ENCODE results near the gene TPCN1.
"Not testable (repeated sequence)": the region's sequence is repeated elsewhere in the genome, so short reads cannot be mapped to it uniquely, and the experiment has no call there.

The TPCN1 gene

GRCh38 chr12:113196990-113197389, 24.3 kb upstream of the TPCN1 start:
- DNase-seq (ENCODE audit: low read depth in 2 of 2) = no peak

- no peak for DNase-seq (ENCODE audit: low read depth in 2 of 2)
Observed at GRCh38 chr12:113197518-113198077, 23.7 kb upstream of the TPCN1 start.

- no peak for DNase-seq (ENCODE audit: low read depth in 2 of 2)
Observed at GRCh38 chr12:113198296-113198695, 23.0 kb upstream of the TPCN1 start.

GRCh38 chr12:113200021-113200797, 21.1 kb upstream of the TPCN1 start:
- DNase-seq (ENCODE audit: low read depth in 2 of 2) = no peak

GRCh38 chr12:113201187-113202177, 19.8 kb upstream of the TPCN1 start:
- DNase-seq (ENCODE audit: low read depth in 2 of 2) = no peak

- no peak for DNase-seq (ENCODE audit: low read depth in 2 of 2)
Observed at GRCh38 chr12:113202300-113203075, 18.8 kb upstream of the TPCN1 start.

- no peak for DNase-seq (ENCODE audit: low read depth in 2 of 2)
Observed at GRCh38 chr12:113203852-113204760, 17.2 kb upstream of the TPCN1 start.

DNA sequence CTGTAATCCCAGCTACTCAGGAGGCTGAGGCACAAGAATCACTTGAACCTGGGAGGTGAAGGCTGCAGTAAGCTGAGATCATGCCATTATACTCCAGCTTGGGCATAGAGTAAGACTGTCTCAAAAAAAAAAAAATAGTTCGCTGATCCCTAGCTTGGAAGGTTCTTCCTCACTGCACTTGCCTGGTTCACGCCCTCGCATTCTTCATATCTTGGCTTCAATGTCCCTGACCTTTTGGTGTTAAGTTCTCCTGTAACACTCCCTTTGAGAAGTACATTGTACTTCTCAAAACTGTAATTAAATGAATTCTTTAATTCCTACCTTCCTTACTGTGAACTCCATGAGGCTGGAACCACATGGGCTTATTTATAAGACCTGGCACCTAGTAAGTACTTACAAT, 16.5 kb upstream of the TPCN1 start:
- no peak for DNase-seq (ENCODE audit: low read depth in 2 of 2)

DNA sequence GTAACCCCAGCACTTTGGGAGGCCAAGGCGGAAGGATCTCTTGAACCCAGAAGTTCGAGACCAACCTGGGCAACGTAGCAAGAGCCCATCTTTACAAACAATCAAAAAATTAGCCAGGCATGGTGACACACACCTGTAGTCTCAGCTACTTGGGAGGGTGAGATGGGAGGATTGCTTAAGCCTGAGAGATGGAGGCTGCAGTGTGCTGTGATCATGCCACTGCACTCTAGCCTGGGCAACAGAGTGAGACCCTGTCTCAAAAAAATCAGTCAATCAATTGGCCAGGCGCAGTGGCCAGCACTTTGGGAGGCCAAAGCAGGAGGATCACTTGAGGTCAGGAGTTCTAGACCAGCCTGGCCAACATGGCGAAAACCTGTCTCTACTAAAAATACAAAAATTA, 14.5 kb upstream of the TPCN1 start:
- DNase-seq (ENCODE audit: low read depth in 2 of 2) = not testable (repeated sequence)

GRCh38 chr12:113207613-113208040, 13.6 kb upstream of the TPCN1 start:
- no peak for DNase-seq (ENCODE audit: low read depth in 2 of 2)

DNA sequence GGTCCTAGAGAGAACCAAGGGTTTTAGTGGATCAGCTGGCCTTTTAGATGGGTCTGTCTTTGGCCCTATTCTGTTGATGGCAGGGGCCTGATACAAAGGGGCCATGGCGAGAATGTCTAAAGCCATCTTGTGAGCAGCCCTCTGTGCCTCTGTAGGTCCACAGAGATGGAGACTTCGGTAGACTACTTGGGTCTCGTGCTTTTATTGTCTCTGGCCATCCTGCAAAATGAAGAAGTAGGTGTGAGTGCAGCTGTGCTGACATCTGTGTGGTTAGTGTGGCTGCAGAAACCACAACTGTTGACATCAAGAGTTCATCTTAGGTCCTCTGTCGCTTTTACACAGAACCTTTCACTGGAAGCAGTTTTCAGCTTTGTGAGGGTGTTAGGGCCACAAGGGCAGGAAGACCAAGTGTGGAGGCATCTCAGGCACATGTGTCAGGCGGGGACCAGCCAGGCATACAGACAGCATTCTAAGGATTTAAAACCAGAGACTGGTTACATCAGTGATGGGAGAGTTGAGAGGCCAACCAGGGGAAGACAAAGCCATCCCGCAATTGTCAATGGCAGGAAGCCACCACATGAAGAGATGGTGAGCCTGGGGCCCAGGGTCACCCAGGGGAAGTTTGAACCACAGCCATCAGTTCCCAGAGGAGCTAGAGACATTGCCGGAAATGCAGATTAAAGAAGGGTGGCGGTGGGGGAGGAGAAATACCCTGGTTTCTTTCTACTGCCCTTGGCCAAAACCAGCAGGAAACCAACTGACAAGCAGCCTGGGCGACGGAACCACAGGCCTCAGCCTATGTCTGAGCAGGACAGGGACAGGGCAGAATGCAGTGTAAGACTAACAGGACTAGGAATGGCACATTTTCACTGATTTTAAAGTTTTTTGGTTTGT, 13.0 kb upstream of the TPCN1 start:
- DNase-seq (ENCODE audit: low read depth in 2 of 2) = peak in 1 of 2 donors; percentile 28

DNA sequence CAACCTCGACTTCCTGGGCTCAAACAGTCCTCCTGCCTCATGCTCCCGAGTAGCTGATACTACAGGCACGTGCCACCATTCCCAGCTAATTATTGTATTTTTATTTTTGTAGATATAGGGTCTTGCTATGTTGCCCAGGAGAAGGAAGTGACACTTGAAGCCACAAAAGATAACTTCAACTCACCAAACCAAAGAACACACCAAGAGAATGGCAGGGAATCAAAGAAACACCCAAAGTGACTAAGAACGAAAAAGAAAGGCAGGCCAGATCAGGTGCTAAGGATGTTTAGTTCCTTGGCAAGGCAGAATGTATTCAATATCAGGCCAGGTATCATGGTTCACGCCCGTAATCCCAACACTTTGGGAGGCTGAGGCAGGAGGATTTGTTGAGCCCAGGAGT, 10.1 kb upstream of the TPCN1 start:
- no peak for DNase-seq (ENCODE audit: low read depth in 2 of 2)

- DNase-seq (ENCODE audit: low read depth in 2 of 2) = no peak
Observed at GRCh38 chr12:113214895-113215400, 6.3 kb upstream of the TPCN1 start.

DNA sequence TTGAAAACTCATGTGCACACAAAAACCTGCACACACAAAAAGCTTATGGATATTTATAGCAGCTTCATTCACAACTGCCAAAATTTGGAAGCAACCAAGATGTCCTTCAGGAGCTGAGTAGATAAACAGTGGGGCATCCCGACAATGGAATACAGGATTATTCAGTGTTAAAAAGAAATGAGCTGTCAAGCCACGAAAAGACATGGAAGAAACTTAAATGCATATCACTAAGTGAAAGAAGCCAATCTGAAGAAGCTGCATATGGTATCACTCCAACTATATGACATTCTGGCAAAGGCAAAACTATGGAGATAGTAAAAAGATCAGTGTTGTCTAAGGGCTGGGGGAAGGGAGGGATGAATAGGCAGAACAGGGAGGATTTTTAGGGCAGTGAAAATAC, 5.2 kb upstream of the TPCN1 start:
- no peak for DNase-seq (ENCODE audit: low read depth in 2 of 2)

DNA sequence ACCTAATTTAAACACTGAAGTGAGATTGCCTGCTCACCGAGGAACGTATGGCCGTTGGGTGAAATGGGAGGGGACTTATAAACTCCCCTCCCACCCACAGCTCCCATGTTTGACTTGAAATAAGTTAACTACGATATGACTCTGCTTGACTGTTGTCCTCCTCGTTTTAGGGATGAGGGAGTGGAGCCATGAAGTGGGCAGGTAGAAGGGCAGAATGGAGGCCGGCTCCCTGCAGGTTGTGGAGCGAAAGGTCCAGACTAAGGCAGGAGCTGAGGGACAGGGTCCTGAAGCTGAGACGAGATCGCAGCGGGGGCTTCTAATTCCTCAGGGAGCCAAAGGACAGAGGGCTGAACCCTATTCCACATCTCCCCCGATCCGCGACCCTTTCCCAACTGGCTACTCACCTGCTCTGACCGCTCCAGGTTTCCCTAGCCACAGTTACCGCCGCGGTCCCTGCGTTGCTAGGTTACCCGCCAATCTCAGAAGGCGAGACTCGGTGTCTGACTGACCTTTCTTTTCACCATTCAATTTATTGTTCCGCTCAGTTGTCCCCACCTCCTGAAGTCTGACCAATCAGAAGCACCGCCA, 577 bp upstream of the TPCN1 start:
- no peak for DNase-seq (ENCODE audit: low read depth in 2 of 2)

DNA sequence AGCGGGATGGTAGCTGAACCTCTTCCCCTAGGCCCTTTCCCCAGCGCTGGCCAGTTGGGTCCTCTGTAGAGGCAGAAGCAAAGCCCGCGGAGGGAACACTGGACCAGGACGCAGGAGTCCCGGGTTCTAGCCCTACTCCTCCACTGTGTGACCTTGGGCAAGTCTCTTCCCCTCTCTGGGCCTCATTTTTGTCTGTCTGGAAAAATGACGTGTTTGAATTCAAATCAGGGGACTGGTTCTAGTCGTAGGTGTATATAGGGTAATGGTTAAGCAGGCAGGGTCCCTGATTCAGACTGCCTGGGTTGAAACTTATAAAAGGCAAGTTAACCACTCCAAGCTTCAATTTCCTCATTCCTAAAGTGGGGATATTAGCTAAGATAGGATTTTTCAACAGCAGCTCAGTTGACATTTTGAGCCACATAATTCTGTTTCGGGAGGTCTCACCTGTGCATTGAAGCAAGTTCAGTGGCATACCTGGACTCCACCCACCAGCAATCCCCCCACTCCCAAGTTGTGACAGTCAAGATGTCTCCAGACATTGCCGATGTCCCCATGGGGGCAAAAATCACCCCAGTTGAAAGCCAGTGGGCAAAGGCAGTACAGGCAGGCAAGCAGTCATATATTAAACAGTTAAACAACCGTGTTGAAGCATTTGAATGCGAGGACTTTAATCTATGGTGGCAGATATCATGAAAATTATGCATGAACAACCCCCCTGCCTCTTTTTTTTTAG, 899 bp downstream of the TPCN1 start:
- DNase-seq (ENCODE audit: low read depth in 2 of 2) = no peak

- DNase-seq (ENCODE audit: low read depth in 2 of 2) = no peak
Observed at GRCh38 chr12:113222730-113223531, 1.7 kb downstream of the TPCN1 start.

Measured in stimulated activated CD8-positive, alpha-beta memory T cell treated with anti-CD3 and anti-CD28 coated beads, Interleukin-15, amount 100 ng/mL, for 4 hours (primary cell).